ENCODE measurements around the gene SYCE1. TPM values are rescaled to one million over a fixed set of nuclear protein-coding genes. Genes with fewer than 3 reads are reported as not detected.
"Not testable (repeated sequence)": the region's sequence is repeated elsewhere in the genome, so short reads cannot be mapped to it uniquely, and the experiment has no call there.

Gene SYCE1
- total RNA-seq, 4 donors from 2014 or later: 1.8 TPM; not detected in 3

GRCh38 chr10:133600657-133601056 lies 35.3 kb upstream of the SYCE1 start:
- no peaks in the 10 kb centered on the region for H3K36me3 ChIP-seq
- H3K4me3 ChIP-seq: no peak overlapping the region
- no peaks in the 10 kb centered on the region for H3K9me3 ChIP-seq
- peaks cover 0 to 6% (median 0%) of the 10 kb centered on the region in 3 donors for H3K4me1 ChIP-seq
- no peak for TF ChIP-seq POLR2A (IDR thresholded peaks at IDR 0.05)
- TF ChIP-seq CTCF (IDR thresholded peaks at IDR 0.05): no peak
- no peak for DNase-seq
- peaks cover 0 to 83% (median 0%) of the 10 kb centered on the region in 4 donors for H3K27me3 ChIP-seq
- no peak overlapping the region for H3K27ac ChIP-seq
- intact Hi-C loops (cut with DNase I): no loop called here
- WGBS, 2 donors: 43 to 55% methylated on average over 3 of the region's 3 CpGs

- H3K27me3 ChIP-seq: peaks cover 0 to 76% (median 0%) of the 10 kb centered on the region in 4 donors
Observed at GRCh38 chr10:133599869-133600268, 34.5 kb upstream of the SYCE1 start.

GRCh38 chr10:133592716-133593115 lies 27.3 kb upstream of the SYCE1 start:
- no peaks in the 10 kb centered on the region for H3K36me3 ChIP-seq
- no peak overlapping the region for H3K27ac ChIP-seq
- intact Hi-C loops (cut with DNase I): no loop called here
- TF ChIP-seq CTCF (IDR thresholded peaks at IDR 0.05) (no peak), POLR2A (IDR thresholded peaks at IDR 0.05) (no peak)
- H3K9me3 ChIP-seq: no peaks in the 10 kb centered on the region
- no peaks in the 10 kb centered on the region for H3K4me1 ChIP-seq
- no peak overlapping the region for H3K4me3 ChIP-seq
- H3K27me3 ChIP-seq: peaks cover 0 to 65% (median 0%) of the 10 kb centered on the region in 4 donors
- 68 to 75% methylated on average over 6 of the region's 6 CpGs for WGBS, 2 donors
- DNase-seq: no peak

More at GRCh38 chr10:133599869-133600268, 34.5 kb upstream of the SYCE1 start:
- DNase-seq; H3K4me3 ChIP-seq; intact Hi-C loops (cut with DNase I); H3K4me1 ChIP-seq; H3K9me3 ChIP-seq; H3K27ac ChIP-seq; H3K36me3 ChIP-seq: not testable (repeated sequence)
- 79 to 86% methylated on average over 6 of the region's 8 CpGs for WGBS, 2 donors

DNA sequence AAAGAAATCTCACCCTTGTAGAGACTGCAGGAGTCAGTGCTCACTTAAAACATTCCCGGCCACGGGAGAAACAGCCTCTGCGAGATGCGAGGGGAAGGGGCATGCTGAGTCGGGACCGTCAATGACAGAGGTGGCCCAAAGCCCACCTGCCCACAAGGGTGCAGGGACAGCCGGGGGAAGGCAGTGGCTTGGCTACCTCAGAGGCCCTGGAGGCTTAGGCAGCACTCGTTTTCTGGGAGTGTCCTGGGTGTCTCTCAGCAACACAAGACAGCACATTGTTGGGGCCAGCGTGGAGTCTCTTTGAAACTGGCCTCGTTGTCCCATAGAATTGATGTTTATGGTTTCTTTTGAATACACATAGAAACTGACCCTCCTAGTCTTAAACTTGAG lies 25.6 kb upstream of the SYCE1 start:
- 46 to 60% methylated on average over 6 to 8 of the region's 10 CpGs for WGBS, 2 donors
- Histone ChIP-seq H3K9me3 (no peaks in the 10 kb centered on the region), H3K4me1 (no peaks in the 10 kb centered on the region), H3K27me3 (peaks cover 0 to 53% (median 0%) of the 10 kb centered on the region in 4 donors), H3K36me3 (no peaks in the 10 kb centered on the region), H3K4me3 (no peak overlapping the region), H3K27ac (no peak overlapping the region)
- TF ChIP-seq CTCF (IDR thresholded peaks at IDR 0.05): no peak
- TF ChIP-seq POLR2A (IDR thresholded peaks at IDR 0.05): no peak
- intact Hi-C loops (cut with DNase I): no loop called here
- DNase-seq: no peak

GRCh38 chr10:133590226-133590969 lies 25.0 kb upstream of the SYCE1 start:
- H3K4me3 ChIP-seq: no peak overlapping the region
- intact Hi-C loops (cut with DNase I): no loop called here
- WGBS, 2 donors: 20% methylated on average over 1 of the region's 13 CpGs; no CpG with 5 or more reads in 1 of the 2 donors
- H3K36me3 ChIP-seq: no peaks in the 10 kb centered on the region
- no peak overlapping the region for H3K27ac ChIP-seq
- peaks cover 0 to 53% (median 0%) of the 10 kb centered on the region in 4 donors for H3K27me3 ChIP-seq
- no peaks in the 10 kb centered on the region for H3K4me1 ChIP-seq
- TF ChIP-seq POLR2A (IDR thresholded peaks at IDR 0.05): no peak
- TF ChIP-seq CTCF (IDR thresholded peaks at IDR 0.05): no peak
- H3K9me3 ChIP-seq: no peaks in the 10 kb centered on the region
- DNase-seq: no peak

GRCh38 chr10:133577037-133577436 lies 11.7 kb upstream of the SYCE1 start:
- intact Hi-C loops (cut with DNase I); H3K27ac ChIP-seq; H3K4me1 ChIP-seq; H3K27me3 ChIP-seq; DNase-seq; H3K4me3 ChIP-seq; H3K36me3 ChIP-seq: not testable (repeated sequence)
- no CpG with 5 or more reads among the region's 31 CpGs for WGBS, 2 donors
- peaks cover 0 to 24% (median 8%) of the 10 kb centered on the region in 3 donors for H3K9me3 ChIP-seq

- 57 to 63% methylated on average over 1 of the region's 1 CpG for WGBS, 2 donors
- intact Hi-C loops (cut with DNase I); H3K4me1 ChIP-seq: not testable (repeated sequence)
Observed at GRCh38 chr10:133573460-133573859, 8.1 kb upstream of the SYCE1 start.

GRCh38 chr10:133572055-133572454 lies 6.7 kb upstream of the SYCE1 start:
- DNase-seq; H3K4me3 ChIP-seq; H3K36me3 ChIP-seq; H3K27ac ChIP-seq; intact Hi-C loops (cut with DNase I); H3K4me1 ChIP-seq: not testable (repeated sequence)
- Histone ChIP-seq H3K27me3 (peaks cover 0 to 19% (median 0%) of the 10 kb centered on the region in 4 donors), H3K9me3 (peaks cover 0 to 11% (median 8%) of the 10 kb centered on the region in 3 donors)
- WGBS, 2 donors: 100% methylated on average over 1 of the region's 11 CpGs; no CpG with 5 or more reads in 1 of the 2 donors

More at GRCh38 chr10:133573460-133573859, 8.1 kb upstream of the SYCE1 start:
- not testable (repeated sequence) for H3K36me3 ChIP-seq, DNase-seq, H3K27ac ChIP-seq, H3K27me3 ChIP-seq, H3K4me3 ChIP-seq
- H3K9me3 ChIP-seq: peaks cover 0 to 11% (median 8%) of the 10 kb centered on the region in 3 donors

DNA sequence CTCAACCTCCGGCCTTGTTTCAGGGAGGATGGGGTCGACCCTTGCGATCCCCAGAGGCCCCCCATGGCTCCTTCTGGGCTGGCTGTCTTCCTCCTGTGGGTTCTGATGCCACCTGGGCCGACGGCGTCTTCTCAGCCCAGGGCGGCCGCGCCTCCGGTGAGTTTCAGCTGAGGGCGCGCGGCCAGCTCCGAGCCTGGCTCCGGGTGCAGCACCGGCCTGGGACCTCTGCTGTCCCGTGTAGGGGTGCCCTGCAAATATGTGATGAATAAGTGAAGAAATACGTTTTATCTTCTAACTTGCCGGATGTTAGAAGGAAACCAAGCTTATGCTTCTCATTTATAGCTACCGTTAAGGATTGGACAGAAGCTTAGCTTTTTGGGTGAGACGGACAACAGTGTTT lies 4.4 kb upstream of the SYCE1 start:
- H3K4me3 ChIP-seq; H3K4me1 ChIP-seq; H3K27ac ChIP-seq; DNase-seq; intact Hi-C loops (cut with DNase I); H3K36me3 ChIP-seq: not testable (repeated sequence)
- Histone ChIP-seq H3K27me3 (peaks cover 0 to 40% (median 0%) of the 10 kb centered on the region in 4 donors), H3K9me3 (peaks cover 0 to 26% (median 15%) of the 10 kb centered on the region in 3 donors)
- WGBS, 2 donors: no CpG with 5 or more reads among the region's 21 CpGs
